Heart right ventricle (tissue), 16 donors: ENCODE results near the gene NRARP. TPM values are rescaled to one million over a fixed set of nuclear protein-coding genes. Genes with fewer than 3 reads are reported as not detected.
A peak's percentile ranks its signal among the peaks of the same experiment; 100 is the strongest.

Experiments used
- ATAC-seq, 8 donors: fragments of 200-7000 bp; cut with Tn5 transposase; one replicate each; pipeline ENCODE4 v1.9.1; 2020; ENCODE audit warnings: mild to moderate bottlenecking in 8 of 8, moderate library complexity in 8 of 8, moderate number of reproducible peaks in 1 of 8
- DNase-seq, 2 donors: peaks; one replicate each; pipeline ENCODE4 v3.0.0-alpha.2; 2020
- H3K27ac ChIP-seq, 10 donors: fragments of 200-600 bp; sonication (generic) in 2 of 10; one replicate each; pipeline versions ENCODE4 v1.5.0 to v1.8.0; 2020 to 2022; ENCODE audit warnings: mild to moderate bottlenecking in 3 of 10
- H3K27me3 ChIP-seq, 7 donors: fragments of 200-600 bp; one replicate each; pipeline ENCODE4 v1.8.0; 2021 to 2022; ENCODE audit warnings: mild to moderate bottlenecking in 2 of 7
- H3K36me3 ChIP-seq, 9 donors: fragments of 200-600 bp; sonication (generic) in 1 of 9; one replicate each; pipeline versions ENCODE4 v1.5.0 to v1.8.0; 2020 to 2022; ENCODE audit warnings: mild to moderate bottlenecking in 2 of 9
- H3K4me1 ChIP-seq, 9 donors: fragments of 200-600 bp; sonication (generic) in 1 of 9; one replicate each; pipeline versions ENCODE4 v1.5.0 to v1.8.0; 2020 to 2022; ENCODE audit warnings: mild to moderate bottlenecking in 4 of 9
- H3K4me3 ChIP-seq, 10 donors: fragments of 200-600 bp; sonication (generic) in 2 of 10; one replicate each; pipeline versions ENCODE4 v1.5.0 to v1.8.0; 2020 to 2022; ENCODE audit warnings: mild to moderate bottlenecking in 7 of 10, moderate library complexity in 2 of 10
- H3K9me3 ChIP-seq, 11 donors: fragments of 200-600 bp in 10 of 11; sonication (generic) in 2 of 11; one replicate each; pipeline versions ENCODE4 v1.5.0 to v1.8.0; 2013 to 2022; ENCODE audit warnings: mild to moderate bottlenecking in 2 of 11, control low read depth in 1 of 11, moderate library complexity in 1 of 11
- WGBS, 2 donors: extraction: QIAGEN DNeasy Blood & Tissue Kit; methylation state at CpG; one replicate each; pipeline ENCODE4 v1.1.7; 2013; ENCODE audit warnings: inconsistent platforms in 1 of 2; 5-methylcytosine and 5-hydroxymethylcytosine counted together
- intact Hi-C, 10 donors: fragments of 100-400 bp; cut with DNase I; formaldehyde crosslinking; loops; one replicate each; pipeline versions ENCODE4 v1.11.1 to v1.14.2; 2022
- polyA plus RNA-seq, 2 donors: library from polyadenylated mRNA; stranded (reverse); fragments of 200-250 nt; gene quantifications; one replicate each; pipeline ENCODE4 v1.2.3, GENCODE V29; 2013
- total RNA-seq, 10 donors: library from RNA; stranded (reverse); fragmentation: NEBNext Ultra II Directional in 3 of 10; extraction: Animal tissue kit (Norgen Biotek cat#: 25700) in 3 of 10; gene quantifications; one replicate each; pipeline versions ENCODE4 v1.2.1 to v1.2.4, GENCODE V29; 2021 to 2023
- TF ChIP-seq, protein P1 (sequence below), 9 donors: fragments of 200-600 bp; sonication (generic) in 2 of 9; IDR thresholded peaks; one replicate each; pipeline versions ENCODE4 v1.5.0 to v1.8.0; 2021 to 2022; ENCODE audit warnings: antibody characterized with exemption in 9 of 9, mild to moderate bottlenecking in 5 of 9, moderate library complexity in 1 of 9
- donor health status: Arrhythmogenic right ventricular cardiomyopathy.
- donor health status: ischemic (EF 13 %, LVEDD 7.1; RV severe dilation, severe dysfunction).
- donor health status: healthy with polysubstance abuse.
- donor health status: DM: no; HTN: yes; CAD: no.
- donor health status: DM: no; HTN: no; CAD: no.
- donor health status: ischemic (EF 25% LVEDD 6.9; RV normal size, moderate dysfunction).
- donor health status: ischemic (EF 25% LVEDD 5.7; RV mildly dilated, moderate dysfunction).
- donor health status: healthy.
- donor health status: DM: yes; HTN: yes; CAD: no.
- donor health status: Ischemic cardiomyopathy.
- donor health status: ischemic (EF 35%, LVEDD 5.7; RV mildly dilated, moderate dysfunction).
- donor health status: nonischemic (EF 11% LVEDD 7.7; RV severe dilation, severe dysfunction).
- donor health status: DM: yes; HTN: yes; CAD: no.
- donor health status: PGD.
- donor health status: ischemic (EF 29% LVEDD 5.4; RV normal size, mild dysfunction).
- donor health status: nonischemic (EF 23%, LVEDD 6.1; RV moderate dilation, normal function).

NRARP gene
- total and polyA plus RNA-seq, 12 donors, result 2.0 to 20.8 (median 11.1) TPM

DNA sequence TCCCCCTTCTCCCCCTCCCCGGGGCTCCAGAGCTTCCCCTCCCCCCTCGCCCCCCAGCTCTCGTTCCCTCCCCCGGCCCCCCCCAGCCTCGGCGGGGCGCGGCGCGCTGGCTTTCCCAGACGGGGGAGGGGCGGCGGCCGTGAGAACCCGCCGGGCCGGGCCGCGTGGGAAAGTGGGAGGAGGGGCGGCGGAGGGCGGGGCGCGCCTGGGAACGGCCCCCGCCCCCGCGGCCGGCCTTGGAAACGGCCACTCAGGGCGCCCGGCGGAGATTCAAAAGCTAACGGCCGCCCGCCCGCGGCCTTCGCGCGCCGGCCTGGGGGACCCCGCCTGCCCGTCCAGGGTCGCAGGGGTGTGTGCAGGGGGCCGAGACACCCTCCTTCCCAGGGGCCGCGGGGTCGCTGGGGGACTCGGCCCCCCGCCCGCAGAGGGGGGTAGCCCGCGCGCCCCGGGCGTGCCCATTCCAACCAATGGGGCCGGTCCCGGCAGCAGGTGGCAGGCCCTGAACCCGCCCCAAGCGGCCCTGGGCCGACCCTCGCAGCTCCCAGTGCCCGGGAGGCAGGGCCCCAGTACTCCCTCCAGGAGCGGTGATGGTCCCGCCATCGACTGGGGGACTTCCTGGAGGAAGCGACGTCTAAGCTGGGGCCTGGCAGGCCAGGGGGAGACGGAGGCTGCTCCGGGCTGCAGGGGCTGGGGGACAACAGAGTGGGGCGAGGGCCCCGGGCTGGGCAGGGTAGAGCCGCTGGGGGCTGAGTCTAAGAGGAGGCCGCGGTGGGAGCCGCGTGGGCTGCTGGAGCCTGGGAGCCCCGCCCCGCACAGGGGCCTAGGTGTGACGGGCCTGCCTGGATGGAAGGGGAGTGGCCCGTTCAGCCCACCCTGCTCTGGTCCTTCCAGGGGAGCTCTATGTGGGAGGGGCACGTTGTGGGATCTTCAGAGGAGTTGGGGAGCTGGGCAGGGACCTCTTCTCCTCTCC is 14.2 kb upstream of the NRARP start:
- peaks cover 31 to 79% (median 62%) of the 10 kb centered on the region in 9 donors for H3K4me1 ChIP-seq
- peak in 6 of 8 donors; percentile 21 to 47 (median 27) for ATAC-seq

DNA sequence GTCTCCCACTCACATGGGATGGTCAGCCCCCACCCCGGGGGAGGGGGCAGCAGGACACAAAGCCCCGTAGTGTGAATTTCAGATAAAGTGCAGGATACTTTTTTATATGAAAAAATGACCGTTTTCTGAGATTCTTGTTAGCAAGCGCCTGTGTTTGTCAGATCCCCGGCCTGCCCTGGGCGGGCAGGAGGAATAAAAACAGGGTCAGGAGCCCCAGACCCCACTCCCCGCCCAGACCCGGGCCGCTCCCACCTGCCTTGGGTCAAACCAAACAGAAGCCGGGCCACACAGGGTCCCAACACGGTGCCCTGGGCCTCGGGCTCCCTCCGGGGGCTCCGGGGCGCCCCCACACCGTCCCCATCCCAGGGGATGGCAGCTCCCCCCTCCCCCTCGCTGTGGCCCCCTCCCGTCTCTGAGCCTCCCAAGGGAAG is 13.5 kb upstream of the NRARP start:
- 26 to 33% methylated on average over 18 of the region's 18 CpGs for WGBS, 2 donors
- peaks cover 0 to 25% (median 12%) of the 10 kb centered on the region in 7 donors for H3K27me3 ChIP-seq
- no peak for DNase-seq
- peaks cover 28 to 78% (median 58%) of the 10 kb centered on the region in 9 donors for H3K4me1 ChIP-seq
- intact Hi-C loops, result no loop called here
- peak overlapping the region; percentile 45 to 90 (median 70) for H3K27ac ChIP-seq
- no peak for ATAC-seq
- TF ChIP-seq, protein P1, sequence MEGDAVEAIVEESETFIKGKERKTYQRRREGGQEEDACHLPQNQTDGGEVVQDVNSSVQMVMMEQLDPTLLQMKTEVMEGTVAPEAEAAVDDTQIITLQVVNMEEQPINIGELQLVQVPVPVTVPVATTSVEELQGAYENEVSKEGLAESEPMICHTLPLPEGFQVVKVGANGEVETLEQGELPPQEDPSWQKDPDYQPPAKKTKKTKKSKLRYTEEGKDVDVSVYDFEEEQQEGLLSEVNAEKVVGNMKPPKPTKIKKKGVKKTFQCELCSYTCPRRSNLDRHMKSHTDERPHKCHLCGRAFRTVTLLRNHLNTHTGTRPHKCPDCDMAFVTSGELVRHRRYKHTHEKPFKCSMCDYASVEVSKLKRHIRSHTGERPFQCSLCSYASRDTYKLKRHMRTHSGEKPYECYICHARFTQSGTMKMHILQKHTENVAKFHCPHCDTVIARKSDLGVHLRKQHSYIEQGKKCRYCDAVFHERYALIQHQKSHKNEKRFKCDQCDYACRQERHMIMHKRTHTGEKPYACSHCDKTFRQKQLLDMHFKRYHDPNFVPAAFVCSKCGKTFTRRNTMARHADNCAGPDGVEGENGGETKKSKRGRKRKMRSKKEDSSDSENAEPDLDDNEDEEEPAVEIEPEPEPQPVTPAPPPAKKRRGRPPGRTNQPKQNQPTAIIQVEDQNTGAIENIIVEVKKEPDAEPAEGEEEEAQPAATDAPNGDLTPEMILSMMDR (IDR thresholded peaks at IDR 0.05), result no peak
- H3K9me3 ChIP-seq, result no peaks in the 10 kb centered on the region
- peak overlapping the region in 8 of 10 donors; percentile 32 to 55 (median 44) for H3K4me3 ChIP-seq
- H3K36me3 ChIP-seq, result no peaks in the 10 kb centered on the region

More for the DNA sequence above, 14.2 kb upstream of the NRARP start:
- peaks cover 0 to 25% (median 12%) of the 10 kb centered on the region in 7 donors for H3K27me3 ChIP-seq
- H3K27ac ChIP-seq, result peak overlapping the region; percentile 56 to 91 (median 81)
- no peaks in the 10 kb centered on the region for H3K36me3 ChIP-seq
- 8 to 11% methylated on average over 57 to 82 of the region's 83 CpGs for WGBS, 2 donors
- H3K4me3 ChIP-seq, result peak overlapping the region; percentile 10 to 55 (median 42)
- TF ChIP-seq, protein P1 (IDR thresholded peaks at IDR 0.05), result no peak
- intact Hi-C loops, result no loop called here
- H3K9me3 ChIP-seq, result no peaks in the 10 kb centered on the region
- peak; percentile 72 to 77 for DNase-seq

DNA sequence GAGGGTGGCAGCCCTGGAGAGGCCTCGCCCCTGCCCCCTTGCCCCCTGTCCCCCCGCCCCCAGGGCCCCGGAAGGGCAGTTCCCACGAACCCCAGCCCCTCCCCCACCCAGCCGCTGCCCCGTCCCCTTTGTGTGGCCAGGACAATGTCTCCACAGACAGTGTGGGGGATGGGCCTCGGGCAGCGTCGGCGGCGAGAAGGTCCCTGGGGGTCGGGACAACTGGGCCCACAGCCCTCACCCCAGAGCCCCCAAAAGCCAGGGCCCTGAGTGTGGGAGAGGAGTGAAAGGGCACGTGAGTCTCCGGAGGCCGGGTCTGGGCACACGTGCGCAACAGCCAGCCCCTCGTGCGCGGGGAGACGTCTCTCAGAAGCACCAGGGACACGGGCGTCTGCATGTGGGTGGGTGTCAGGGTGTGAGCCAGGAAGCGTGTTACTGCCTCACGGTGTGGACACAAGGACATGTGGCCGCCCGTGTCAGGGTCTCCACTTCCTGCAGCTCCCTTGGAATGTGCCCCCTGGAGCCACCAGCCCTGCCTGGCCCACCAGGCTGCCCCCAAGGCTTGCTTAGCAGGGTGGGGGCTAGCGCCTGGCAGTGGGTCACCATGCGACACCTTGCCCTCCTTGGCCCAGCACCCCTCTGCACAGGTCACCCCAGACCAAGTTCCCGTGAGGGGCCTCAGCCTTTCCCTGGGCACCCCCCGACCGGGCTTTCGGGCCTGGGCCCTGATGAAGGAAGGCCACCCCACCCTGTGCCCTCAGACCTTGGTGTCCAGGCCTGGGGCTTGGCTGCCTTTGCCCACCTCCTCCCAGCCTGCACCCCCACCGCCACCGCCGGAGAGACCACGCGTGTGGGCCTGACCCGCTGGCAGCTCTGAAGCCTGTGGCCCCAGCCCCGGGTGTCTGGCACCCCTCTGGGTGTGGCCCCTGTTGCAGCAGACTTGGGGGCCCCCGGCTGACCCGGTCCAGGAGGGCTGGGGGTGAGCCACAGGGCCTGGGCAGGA is 12.8 kb upstream of the NRARP start:
- 68 to 75% methylated on average over 42 of the region's 42 CpGs for WGBS, 2 donors
- H3K27me3 ChIP-seq, result peaks cover 0 to 25% (median 12%) of the 10 kb centered on the region in 7 donors
- ATAC-seq (no peak), DNase-seq (peak in 1 of 2 donors; percentile 34)
- peak overlapping the region; percentile 45 to 90 (median 70) for H3K27ac ChIP-seq
- H3K9me3 ChIP-seq, result no peaks in the 10 kb centered on the region
- TF ChIP-seq, protein P1 (IDR thresholded peaks at IDR 0.05), result no peak
- H3K4me1 ChIP-seq, result peaks cover 22 to 71% (median 50%) of the 10 kb centered on the region in 9 donors
- H3K36me3 ChIP-seq, result no peaks in the 10 kb centered on the region
- intact Hi-C loops, result no loop called here
- H3K4me3 ChIP-seq, result no peak overlapping the region
